Activated CD4-positive, alpha-beta T cell treated with anti-CD3 and anti-CD28 coated beads, Interleukin-2, amount 50 U/mL, for 24 hours (primary cell): ENCODE data around the gene TENT4A.

Experiments used
- DNase-seq, 2 donors: peaks; one replicate each; pipeline ENCODE4 v3.0.0-alpha.2; 2020; ENCODE audit warnings: low read depth in 1 of 2, low spot score in 1 of 2

The TENT4A gene

GRCh38 chr5:6750142-6750840, 37.1 kb downstream of the TENT4A start:
- no peak for DNase-seq

- no peak for DNase-seq
Observed at GRCh38 chr5:6750951-6751685, 37.9 kb downstream of the TENT4A start.

GRCh38 chr5:6752236-6752635, 39.0 kb downstream of the TENT4A start:
- no peak for DNase-seq

- DNase-seq, result no peak
Observed at GRCh38 chr5:6752782-6753181, 39.5 kb downstream of the TENT4A start.

- DNase-seq, result no peak
Observed at GRCh38 chr5:6753851-6754250, 40.6 kb downstream of the TENT4A start.

- DNase-seq, result no peak
Observed at GRCh38 chr5:6754766-6755165, 41.5 kb downstream of the TENT4A start.

GRCh38 chr5:6755519-6755918, 42.3 kb downstream of the TENT4A start:
- DNase-seq, result no peak

- DNase-seq, result no peak
Observed at GRCh38 chr5:6755941-6756340, 42.7 kb downstream of the TENT4A start.

- DNase-seq, result no peak
Observed at GRCh38 chr5:6757414-6757969, 44.3 kb downstream of the TENT4A start.

GRCh38 chr5:6758236-6758635, 45.0 kb downstream of the TENT4A start:
- no peak for DNase-seq

GRCh38 chr5:6758706-6759105, 45.5 kb downstream of the TENT4A start:
- no peak for DNase-seq

GRCh38 chr5:6759401-6759800, 46.2 kb downstream of the TENT4A start:
- DNase-seq, result no peak

- DNase-seq, result no peak
Observed at GRCh38 chr5:6759983-6760382, 46.8 kb downstream of the TENT4A start.

- DNase-seq, result no peak
Observed at GRCh38 chr5:6760686-6761085, 47.5 kb downstream of the TENT4A start.

- DNase-seq, result no peak
Observed at GRCh38 chr5:6761333-6761732, 48.1 kb downstream of the TENT4A start.

GRCh38 chr5:6762116-6762515, 48.9 kb downstream of the TENT4A start:
- no peak for DNase-seq

- DNase-seq, result no peak
Observed at GRCh38 chr5:6762697-6763096, 49.5 kb downstream of the TENT4A start.

GRCh38 chr5:6763191-6763590, 50.0 kb downstream of the TENT4A start:
- no peak for DNase-seq

- DNase-seq, result peak; percentile 16 to 43
Observed at GRCh38 chr5:6765612-6766525, 52.6 kb downstream of the TENT4A start.

GRCh38 chr5:6766604-6767093, 53.4 kb downstream of the TENT4A start:
- DNase-seq, result peak in 1 of 2 donors; percentile 11

- no peak for DNase-seq
Observed at GRCh38 chr5:6767481-6768063, 54.3 kb downstream of the TENT4A start.
